OCI-LY7 (cell line): ENCODE measurements around the gene HLA-DOA. TPM values are rescaled to one million over a fixed set of nuclear protein-coding genes. Genes with fewer than 3 reads are reported as not detected.

Experiments
- BruUV-seq: library from RNA; stranded (reverse); fragments of 400-500 nt; replicated peaks from 2 replicates; lab custom pipeline; 2021; lab: Mats Ljungman, UMichigan
- CTCF ChIA-PET: fragments of 300-600 bp; sonication (Branson Sonifier 250); formaldehyde crosslinking; loops from one replicate; lab custom pipeline; 2022; ENCODE audit warnings: antibody characterized with exemption; ENCODE audit not compliant: unreplicated experiment; lab: Charles Lee
- POLR2A ChIA-PET: fragments of 300-600 bp; sonication (Branson Sonifier 250); formaldehyde crosslinking; loops from one replicate; lab custom pipeline; 2022; ENCODE audit warnings: antibody characterized with exemption; lab: Charles Lee
- DNase-seq: peaks from one replicate; pipeline ENCODE4 v3.0.0-alpha.2; 2015; ENCODE audit warnings: low spot score
- H2AFZ ChIP-seq: fragments of 200-600 bp; sonication (generic), shearing (Covaris generic); 2 replicates; pipeline ENCODE4 v1.6.1; 2014; ENCODE audit warnings: mild to moderate bottlenecking, antibody characterized with exemption, low read length, moderate library complexity
- H3K27ac ChIP-seq: fragments of 200-600 bp; sonication (generic); 2 replicates; pipeline ENCODE4 v1.5.1; 2014; ENCODE audit warnings: mixed run types, low read depth, mild to moderate bottlenecking, moderate library complexity, low read length, inconsistent platforms; ENCODE audit not compliant: poor library complexity, severe bottlenecking
- H3K36me3 ChIP-seq: fragments of 200-600 bp; sonication (generic); 2 replicates; pipeline ENCODE4 v1.6.1; 2014; ENCODE audit warnings: mild to moderate bottlenecking, antibody characterized with exemption, low read length, moderate library complexity, mixed read lengths; ENCODE audit not compliant: insufficient read depth
- H3K4me1 ChIP-seq: fragments of 200-600 bp; sonication (generic); 2 replicates; pipeline ENCODE4 v1.5.1; 2014; ENCODE audit warnings: mild to moderate bottlenecking, low read length; ENCODE audit not compliant: insufficient read depth, poor library complexity, severe bottlenecking
- H3K4me2 ChIP-seq: fragments of 200-600 bp; sonication (generic); 2 replicates; pipeline ENCODE4 v1.6.1; 2014; ENCODE audit warnings: mild to moderate bottlenecking, low read length
- H3K4me3 ChIP-seq: fragments of 200-600 bp; sonication (generic); 2 replicates; pipeline ENCODE4 v1.5.1; 2014; ENCODE audit warnings: mild to moderate bottlenecking, low read depth, low read length; ENCODE audit not compliant: poor library complexity, severe bottlenecking
- H3K79me2 ChIP-seq: fragments of 200-600 bp; sonication (generic); 2 replicates; pipeline ENCODE4 v1.6.1; 2016; ENCODE audit warnings: low read depth, mild to moderate bottlenecking, low read length, moderate library complexity, mixed read lengths; ENCODE audit not compliant: insufficient read depth
- H3K9me2 ChIP-seq: fragments of 200-600 bp; sonication (generic); 2 replicates; pipeline ENCODE4 v1.6.1; 2016; ENCODE audit warnings: mild to moderate bottlenecking, low read length, mixed read lengths; ENCODE audit not compliant: insufficient read depth
- H3K9me3 ChIP-seq: fragments of 200-600 bp; sonication (generic); 2 replicates; pipeline ENCODE4 v1.6.1; 2014; ENCODE audit warnings: mild to moderate bottlenecking, mixed run types, low read length, mixed read lengths
- H4K20me1 ChIP-seq: fragments of 200-600 bp; sonication (generic); 2 replicates; pipeline ENCODE4 v1.6.1; 2014; ENCODE audit warnings: mild to moderate bottlenecking, antibody characterized with exemption, low read length, moderate library complexity, mixed read lengths; ENCODE audit not compliant: insufficient read depth
- EZH2phosphoT487 ChIP-seq: fragments of 200-600 bp; sonication (generic); IDR thresholded peaks from 2 replicates; pipeline ENCODE4 v1.6.1; 2018; ENCODE audit warnings: low read depth, borderline replicate concordance, mild to moderate bottlenecking, mixed run types, antibody characterized with exemption, low read length, moderate library complexity, mixed read lengths
- intact Hi-C: fragments of 100-400 bp; cut with micrococcal nuclease; formaldehyde crosslinking; loops from one replicate; pipeline ENCODE4 v1.10.0; 2022; ENCODE audit not compliant: unreplicated experiment
- total RNA-seq, 2 experiments: library from RNA; depleted of rRNA in 1 of 2; stranded (reverse); fragments of >200 nt in 1 of 2; shearing (Covaris generic) in 1 of 2; gene quantifications; 2 replicates each; pipeline ENCODE4 v1.2.3, GENCODE V29; 2014 to 2022
- TF ChIP-seq, protein P1 (sequence below): fragments of 200-600 bp; sonication (generic); conservative IDR thresholded peaks from 2 replicates; pipeline ENCODE4 v1.5.1; 2014; ENCODE audit warnings: mild to moderate bottlenecking, antibody characterized with exemption, low read length, moderate library complexity, mixed read lengths

HLA-DOA gene
- total RNA-seq, 2 experiments from 2014 or later, result 55.0 to 78.3 TPM

DNA sequence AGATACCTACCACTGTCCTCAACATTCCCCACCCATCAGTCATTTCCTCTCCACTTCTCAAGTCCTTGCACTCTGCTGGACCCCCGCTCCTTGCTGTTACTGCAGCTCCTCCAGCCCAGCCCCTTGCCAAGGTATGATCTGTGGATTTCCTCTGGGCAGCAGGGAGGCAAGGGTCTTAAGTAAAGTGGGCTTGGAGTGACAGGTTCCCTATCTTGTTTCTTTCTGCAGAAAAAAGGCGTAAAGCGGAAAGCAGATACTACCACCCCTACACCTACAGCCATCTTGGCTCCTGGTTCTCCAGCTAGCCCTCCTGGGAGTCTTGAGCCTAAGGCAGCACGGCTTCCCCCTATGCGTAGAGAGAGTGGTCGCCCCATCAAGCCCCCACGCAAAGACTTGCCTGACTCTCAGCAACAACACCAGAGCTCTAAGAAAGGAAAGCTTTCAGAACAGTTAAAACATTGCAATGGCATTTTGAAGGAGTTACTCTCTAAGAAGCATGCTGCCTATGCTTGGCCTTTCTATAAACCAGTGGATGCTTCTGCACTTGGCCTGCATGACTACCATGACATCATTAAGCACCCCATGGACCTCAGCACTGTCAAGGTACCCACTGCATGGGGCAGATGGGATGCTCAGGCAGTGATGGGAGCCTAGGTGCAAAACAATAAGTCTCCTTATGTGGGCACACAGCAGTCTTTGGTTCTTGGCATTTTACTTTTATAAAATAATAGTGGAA lies 32.9 kb downstream of the HLA-DOA start:
- H3K36me3 ChIP-seq, result peaks cover 97% of the 10 kb centered on the region
- POLR2A ChIA-PET, result no interaction called here
- intact Hi-C loops, result no loop called here
- CTCF ChIA-PET, result no interaction called here
- no peak overlapping the region for H3K27ac ChIP-seq
- no peak overlapping the region for H3K4me3 ChIP-seq
- DNase-seq, result no peak
- TSS peak; percentile 32 for BruUV-seq
- H4K20me1 ChIP-seq, result peaks cover 51% of the 10 kb centered on the region
- H3K9me3 ChIP-seq, result no peaks in the 10 kb centered on the region
- H2AFZ ChIP-seq, result no peak overlapping the region
- no peaks in the 10 kb centered on the region for H3K9me2 ChIP-seq
- no peak for TF ChIP-seq EZH2phosphoT487
- TF ChIP-seq, protein P1, sequence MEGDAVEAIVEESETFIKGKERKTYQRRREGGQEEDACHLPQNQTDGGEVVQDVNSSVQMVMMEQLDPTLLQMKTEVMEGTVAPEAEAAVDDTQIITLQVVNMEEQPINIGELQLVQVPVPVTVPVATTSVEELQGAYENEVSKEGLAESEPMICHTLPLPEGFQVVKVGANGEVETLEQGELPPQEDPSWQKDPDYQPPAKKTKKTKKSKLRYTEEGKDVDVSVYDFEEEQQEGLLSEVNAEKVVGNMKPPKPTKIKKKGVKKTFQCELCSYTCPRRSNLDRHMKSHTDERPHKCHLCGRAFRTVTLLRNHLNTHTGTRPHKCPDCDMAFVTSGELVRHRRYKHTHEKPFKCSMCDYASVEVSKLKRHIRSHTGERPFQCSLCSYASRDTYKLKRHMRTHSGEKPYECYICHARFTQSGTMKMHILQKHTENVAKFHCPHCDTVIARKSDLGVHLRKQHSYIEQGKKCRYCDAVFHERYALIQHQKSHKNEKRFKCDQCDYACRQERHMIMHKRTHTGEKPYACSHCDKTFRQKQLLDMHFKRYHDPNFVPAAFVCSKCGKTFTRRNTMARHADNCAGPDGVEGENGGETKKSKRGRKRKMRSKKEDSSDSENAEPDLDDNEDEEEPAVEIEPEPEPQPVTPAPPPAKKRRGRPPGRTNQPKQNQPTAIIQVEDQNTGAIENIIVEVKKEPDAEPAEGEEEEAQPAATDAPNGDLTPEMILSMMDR, result no peak
- peaks cover 83% of the 10 kb centered on the region for H3K79me2 ChIP-seq
- H3K4me2 ChIP-seq, result peak overlapping the region; percentile 90
- H3K4me1 ChIP-seq, result peaks cover 33% of the 10 kb centered on the region

DNA sequence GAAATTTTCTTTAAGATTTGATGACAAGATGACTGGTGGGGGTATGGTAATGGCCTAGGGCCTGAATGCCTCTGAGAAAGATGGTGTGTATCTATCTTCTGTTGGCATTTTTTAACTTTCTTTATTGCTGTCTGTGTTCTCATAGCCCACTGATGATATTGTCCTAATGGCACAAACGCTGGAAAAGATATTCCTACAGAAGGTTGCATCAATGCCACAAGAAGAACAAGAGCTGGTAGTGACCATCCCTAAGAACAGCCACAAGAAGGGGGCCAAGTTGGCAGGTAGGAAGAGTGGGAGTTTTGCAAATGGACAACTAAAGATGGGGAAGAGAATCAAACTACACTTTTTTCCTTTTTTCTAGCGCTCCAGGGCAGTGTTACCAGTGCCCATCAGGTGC lies 33.5 kb downstream of the HLA-DOA start:
- ChIA-PET CTCF (no interaction called here), POLR2A (no interaction called here)
- intact Hi-C loops, result no loop called here
- no peaks in the 10 kb centered on the region for H3K9me2 ChIP-seq
- peaks cover 97% of the 10 kb centered on the region for H3K36me3 ChIP-seq
- H3K4me3 ChIP-seq, result peak overlapping the region; percentile 93
- H3K4me1 ChIP-seq, result peaks cover 33% of the 10 kb centered on the region
- peaks cover 86% of the 10 kb centered on the region for H3K79me2 ChIP-seq
- H2AFZ ChIP-seq, result no peak overlapping the region
- H3K4me2 ChIP-seq, result peak overlapping the region; percentile 90
- no peak overlapping the region for H3K27ac ChIP-seq
- H3K9me3 ChIP-seq, result no peaks in the 10 kb centered on the region
- H4K20me1 ChIP-seq, result peaks cover 51% of the 10 kb centered on the region
- no peak for DNase-seq
- BruUV-seq, result no TSS peak
- TF ChIP-seq EZH2phosphoT487, result no peak
- TF ChIP-seq, protein P1, result no peak
